Liver (tissue), 9 donors: Measurements from ENCODE around the gene TMEM51. TPM values are rescaled to one million over a fixed set of nuclear protein-coding genes. Genes with fewer than 3 reads are reported as not detected.

Experiments used
- DNase-seq: peaks from one replicate; pipeline ENCODE4 v3.0.0-alpha.2; 2017; ENCODE audit warnings: low spot score
- H3K27ac ChIP-seq, 2 donors: one replicate each; pipeline ENCODE4 v1.7.0; 2013; ENCODE audit warnings: inconsistent platforms in 2 of 2, low read length in 2 of 2, control low read depth in 1 of 2, low read depth in 1 of 2, mild to moderate bottlenecking in 1 of 2
- H3K27me3 ChIP-seq, 4 donors: one replicate each; pipeline versions ENCODE4 v1.6.1 to v1.7.0; 2013; ENCODE audit warnings: low read length in 3 of 4, inconsistent platforms in 1 of 4, mild to moderate bottlenecking in 1 of 4, moderate library complexity in 1 of 4; ENCODE audit not compliant: control insufficient read depth in 4 of 4, insufficient read depth in 4 of 4
- H3K36me3 ChIP-seq, 4 donors: one replicate each; pipeline versions ENCODE4 v1.6.1 to v1.7.0; 2013; ENCODE audit warnings: low read length in 3 of 4, mild to moderate bottlenecking in 3 of 4, low read depth in 1 of 4, moderate library complexity in 1 of 4; ENCODE audit not compliant: control insufficient read depth in 4 of 4, insufficient read depth in 3 of 4
- H3K4me1 ChIP-seq, 4 donors: one replicate each; pipeline versions ENCODE4 v1.6.1 to v1.7.0; 2013; ENCODE audit warnings: low read length in 3 of 4, mild to moderate bottlenecking in 3 of 4, moderate library complexity in 1 of 4; ENCODE audit not compliant: control insufficient read depth in 4 of 4, insufficient read depth in 4 of 4
- H3K4me3 ChIP-seq, 3 donors: one replicate each; pipeline versions ENCODE4 v1.6.1 to v1.7.0; 2013; ENCODE audit warnings: low read length in 3 of 3, control low read depth in 1 of 3, low read depth in 1 of 3, mild to moderate bottlenecking in 1 of 3
- H3K9ac ChIP-seq, 2 donors: one replicate each; pipeline ENCODE4 v1.7.0; 2013; ENCODE audit warnings: low read length in 2 of 2, mild to moderate bottlenecking in 2 of 2, moderate library complexity in 2 of 2, control low read depth in 1 of 2, low read depth in 1 of 2
- H3K9me3 ChIP-seq, 4 donors: one replicate each; pipeline versions ENCODE4 v1.6.1 to v1.7.0; 2013; ENCODE audit warnings: low read length in 3 of 4; ENCODE audit not compliant: control insufficient read depth in 4 of 4
- EGR1 ChIP-seq, 2 donors: IDR thresholded peaks; 2 replicates each; pipeline ENCODE4 v1.6.1; 2016 to 2018; ENCODE audit warnings: antibody characterized with exemption in 2 of 2, low read depth in 2 of 2
- FOXA1 ChIP-seq: IDR thresholded peaks from 2 replicates; pipeline ENCODE4 v1.6.1; 2016; ENCODE audit warnings: antibody characterized with exemption
- FOXA2 ChIP-seq: IDR thresholded peaks from 2 replicates; pipeline ENCODE4 v1.6.1; 2016; ENCODE audit warnings: antibody characterized with exemption
- GABPA ChIP-seq, 2 donors: IDR thresholded peaks in 1 of 2; conservative IDR thresholded peaks in 1 of 2; 2 replicates each; pipeline ENCODE4 v1.6.1; 2016; ENCODE audit warnings: antibody characterized with exemption in 2 of 2, mild to moderate bottlenecking in 1 of 2, moderate library complexity in 1 of 2
- HNF4A ChIP-seq, 2 donors: conservative IDR thresholded peaks; 2 replicates each; pipeline ENCODE4 v1.6.1; 2016; ENCODE audit warnings: antibody characterized with exemption in 2 of 2, mild to moderate bottlenecking in 2 of 2
- HNF4G ChIP-seq: IDR thresholded peaks from 2 replicates; pipeline ENCODE4 v1.6.1; 2016; ENCODE audit warnings: antibody characterized with exemption
- NR2F2 ChIP-seq: IDR thresholded peaks from 2 replicates; pipeline ENCODE4 v1.6.1; 2016; ENCODE audit warnings: antibody characterized with exemption
- RXRA ChIP-seq, 2 donors: IDR thresholded peaks; 2 replicates each; pipeline ENCODE4 v1.6.1; 2017 to 2018; ENCODE audit warnings: antibody characterized with exemption in 2 of 2, mild to moderate bottlenecking in 1 of 2
- TAF1 ChIP-seq: conservative IDR thresholded peaks from 2 replicates; pipeline ENCODE4 v1.6.1; 2016; ENCODE audit warnings: antibody characterized with exemption, mild to moderate bottlenecking
- YY1 ChIP-seq: IDR thresholded peaks from 2 replicates; pipeline ENCODE4 v1.6.1; 2016; ENCODE audit warnings: antibody characterized with exemption, mild to moderate bottlenecking
- WGBS: extraction: QIAGEN DNeasy Blood & Tissue Kit; methylation state at CpG from one replicate; pipeline ENCODE4 v1.1.7; 2013; 5-methylcytosine and 5-hydroxymethylcytosine counted together
- polyA plus RNA-seq, 2 donors: library from polyadenylated mRNA; stranded (reverse) in 1 of 2; unstranded in 1 of 2; fragments of 200-250 nt in 1 of 2; fragments of >200 nt in 1 of 2; fragmentation: Nextera tagmentation in 1 of 2; extraction: Ambion mirVana in 1 of 2; gene quantifications; one replicate each; pipeline versions ENCODE4 v1.2.1 to v1.2.3, GENCODE V29; 2013 to 2015
- total RNA-seq, 2 donors: library from RNA; depleted of rRNA; stranded (reverse); fragments of >200 nt; gene quantifications; one replicate each; pipeline ENCODE4 v1.2.3, GENCODE V29; 2014
- TF ChIP-seq, protein P1 (sequence below): fragments of 150-350 bp; IDR thresholded peaks from 2 replicates; pipeline ENCODE4 v1.5.1; 2017; ENCODE audit warnings: improper control_type of control experiment, low read depth, low read length; ENCODE audit not compliant: missing input control
- TF ChIP-seq, protein P2 (sequence below): IDR thresholded peaks from 2 replicates; pipeline ENCODE4 v1.6.1; 2016; ENCODE audit warnings: antibody characterized with exemption
- donor health status: healthy.
- donor health status: healthy.
- donor health status: healthy.
- donor health status: healthy.
- donor health status: healthy.

Gene TMEM51
- total and polyA plus RNA-seq, 4 donors: 1.3 to 2.7 (median 1.9) TPM

DNA sequence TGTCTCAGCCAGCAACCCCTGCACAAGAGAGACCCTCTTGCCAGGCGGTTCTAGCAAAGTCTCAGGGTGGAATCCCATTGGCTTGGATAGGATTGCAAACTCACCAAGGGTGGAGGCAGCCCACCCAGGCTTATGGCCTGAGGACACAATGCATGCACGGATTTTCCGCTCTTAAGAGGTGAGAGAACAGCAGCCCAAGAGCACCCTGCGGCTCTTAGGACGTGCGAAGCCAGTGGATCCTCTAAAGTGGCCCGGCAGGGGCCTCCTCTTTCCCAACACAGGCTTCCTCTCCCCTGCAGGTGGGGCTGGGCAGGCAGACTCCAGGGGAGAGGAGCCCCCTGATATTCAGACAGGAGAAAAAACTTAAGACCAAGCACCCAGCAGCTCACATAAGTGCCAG lies 31.2 kb upstream of the TMEM51 start:
- WGBS: 81% methylated on average over 7 of the region's 7 CpGs
- no peak for DNase-seq
- H3K4me1 ChIP-seq: no peaks in the 10 kb centered on the region
- H3K36me3 ChIP-seq: no peaks in the 10 kb centered on the region
- no peak overlapping the region for H3K9ac ChIP-seq
- no peaks in the 10 kb centered on the region for H3K9me3 ChIP-seq
- TF ChIP-seq RXRA (IDR thresholded peaks at IDR 0.05) (no peak), TAF1 (no peak), YY1 (no peak), HNF4A (conservative IDR thresholded peaks at IDR 0.05) (no peak), NR2F2 (no peak)
- TF ChIP-seq, protein P1, sequence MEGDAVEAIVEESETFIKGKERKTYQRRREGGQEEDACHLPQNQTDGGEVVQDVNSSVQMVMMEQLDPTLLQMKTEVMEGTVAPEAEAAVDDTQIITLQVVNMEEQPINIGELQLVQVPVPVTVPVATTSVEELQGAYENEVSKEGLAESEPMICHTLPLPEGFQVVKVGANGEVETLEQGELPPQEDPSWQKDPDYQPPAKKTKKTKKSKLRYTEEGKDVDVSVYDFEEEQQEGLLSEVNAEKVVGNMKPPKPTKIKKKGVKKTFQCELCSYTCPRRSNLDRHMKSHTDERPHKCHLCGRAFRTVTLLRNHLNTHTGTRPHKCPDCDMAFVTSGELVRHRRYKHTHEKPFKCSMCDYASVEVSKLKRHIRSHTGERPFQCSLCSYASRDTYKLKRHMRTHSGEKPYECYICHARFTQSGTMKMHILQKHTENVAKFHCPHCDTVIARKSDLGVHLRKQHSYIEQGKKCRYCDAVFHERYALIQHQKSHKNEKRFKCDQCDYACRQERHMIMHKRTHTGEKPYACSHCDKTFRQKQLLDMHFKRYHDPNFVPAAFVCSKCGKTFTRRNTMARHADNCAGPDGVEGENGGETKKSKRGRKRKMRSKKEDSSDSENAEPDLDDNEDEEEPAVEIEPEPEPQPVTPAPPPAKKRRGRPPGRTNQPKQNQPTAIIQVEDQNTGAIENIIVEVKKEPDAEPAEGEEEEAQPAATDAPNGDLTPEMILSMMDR: no peak
- no peak overlapping the region for H3K4me3 ChIP-seq
- peaks cover 0 to 5% (median 0%) of the 10 kb centered on the region in 4 donors for H3K27me3 ChIP-seq
- no peak overlapping the region for H3K27ac ChIP-seq

DNA sequence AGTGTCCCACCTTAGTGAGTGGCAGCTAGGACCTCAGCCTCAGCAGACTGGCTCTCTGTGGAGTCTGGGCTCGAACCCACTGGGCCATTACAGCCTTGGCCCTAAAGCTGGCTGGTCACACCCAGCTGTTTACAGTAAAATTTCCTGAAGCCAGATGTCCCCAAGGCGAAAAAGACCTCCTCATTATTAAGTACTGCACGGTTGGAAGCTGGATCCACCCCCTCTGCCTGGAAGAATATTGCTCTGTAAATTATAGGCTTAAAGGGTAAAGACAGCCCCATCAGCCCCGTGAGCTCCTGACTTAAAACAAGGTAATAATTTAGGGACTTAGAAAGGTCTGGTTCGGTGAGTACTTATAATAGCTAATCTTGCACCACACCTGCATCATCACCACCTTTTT lies 30.3 kb upstream of the TMEM51 start:
- Histone ChIP-seq H3K36me3 (no peaks in the 10 kb centered on the region), H3K27ac (no peak overlapping the region), H3K9ac (no peak overlapping the region), H3K4me1 (no peaks in the 10 kb centered on the region), H3K27me3 (peaks cover 0 to 5% (median 0%) of the 10 kb centered on the region in 4 donors), H3K4me3 (no peak overlapping the region), H3K9me3 (no peaks in the 10 kb centered on the region)
- WGBS: 77% methylated on average over 5 of the region's 5 CpGs
- TF ChIP-seq HNF4A (conservative IDR thresholded peaks at IDR 0.05): no peak
- no peak for DNase-seq

DNA sequence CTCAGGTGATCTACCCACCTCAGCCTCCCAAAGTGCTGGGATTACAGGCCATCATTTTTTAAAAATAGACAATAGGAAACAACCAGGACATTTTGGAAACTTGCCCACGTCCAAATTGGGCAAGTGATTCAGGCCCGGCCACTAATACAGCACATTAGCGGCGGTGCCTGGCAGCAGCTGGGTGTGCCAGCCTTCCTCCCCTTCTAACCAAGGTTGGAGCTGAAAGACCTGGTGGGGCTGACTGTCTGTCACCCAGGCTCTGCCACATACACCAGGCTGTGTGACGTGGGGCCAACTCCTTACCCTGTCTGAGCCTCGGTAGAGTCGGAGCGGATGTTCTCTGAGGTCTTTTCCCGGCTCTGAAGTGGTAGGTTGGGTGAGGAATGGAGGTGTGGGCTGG lies 29.6 kb upstream of the TMEM51 start:
- Histone ChIP-seq H3K9me3 (no peaks in the 10 kb centered on the region), H3K36me3 (no peaks in the 10 kb centered on the region), H3K9ac (no peak overlapping the region), H3K27me3 (peaks cover 0 to 5% (median 0%) of the 10 kb centered on the region in 4 donors), H3K4me1 (no peaks in the 10 kb centered on the region), H3K27ac (no peak overlapping the region), H3K4me3 (no peak overlapping the region)
- TF ChIP-seq, protein P2, sequence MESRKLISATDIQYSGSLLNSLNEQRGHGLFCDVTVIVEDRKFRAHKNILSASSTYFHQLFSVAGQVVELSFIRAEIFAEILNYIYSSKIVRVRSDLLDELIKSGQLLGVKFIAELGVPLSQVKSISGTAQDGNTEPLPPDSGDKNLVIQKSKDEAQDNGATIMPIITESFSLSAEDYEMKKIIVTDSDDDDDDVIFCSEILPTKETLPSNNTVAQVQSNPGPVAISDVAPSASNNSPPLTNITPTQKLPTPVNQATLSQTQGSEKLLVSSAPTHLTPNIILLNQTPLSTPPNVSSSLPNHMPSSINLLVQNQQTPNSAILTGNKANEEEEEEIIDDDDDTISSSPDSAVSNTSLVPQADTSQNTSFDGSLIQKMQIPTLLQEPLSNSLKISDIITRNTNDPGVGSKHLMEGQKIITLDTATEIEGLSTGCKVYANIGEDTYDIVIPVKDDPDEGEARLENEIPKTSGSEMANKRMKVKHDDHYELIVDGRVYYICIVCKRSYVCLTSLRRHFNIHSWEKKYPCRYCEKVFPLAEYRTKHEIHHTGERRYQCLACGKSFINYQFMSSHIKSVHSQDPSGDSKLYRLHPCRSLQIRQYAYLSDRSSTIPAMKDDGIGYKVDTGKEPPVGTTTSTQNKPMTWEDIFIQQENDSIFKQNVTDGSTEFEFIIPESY: no peak
- TF ChIP-seq HNF4G: no peak
- TF ChIP-seq, protein P1: no peak
- TF ChIP-seq GABPA (IDR thresholded peaks at IDR 0.05 in 1 of 2, conservative IDR thresholded peaks at IDR 0.05 in 1 of 2): no peak
- TF ChIP-seq NR2F2: no peak
- TF ChIP-seq EGR1 (IDR thresholded peaks at IDR 0.05; ENCODE audit: low read depth in 2 of 2): no peak
- no peak for TF ChIP-seq FOXA1
- no peak for TF ChIP-seq FOXA2
- no peak for DNase-seq
- 88% methylated on average over 9 of the region's 9 CpGs for WGBS
